K562 (cell line): ENCODE measurements around the gene MYG1. TPM values are rescaled to one million over a fixed set of nuclear protein-coding genes. Genes with fewer than 3 reads are reported as not detected.

ENCODE experiments used
- BACH1 ChIP-seq: fragments of 200-800 bp; sonication (Bioruptor generic); IDR thresholded peaks from 2 replicates; pipeline ENCODE4 v1.6.1; 2016; ENCODE audit warnings: missing genetic modification characterization, missing compliant biosample characterization
- CBFA2T2 ChIP-seq: fragments of 450-650 bp; conservative IDR thresholded peaks from 2 replicates; pipeline ENCODE4 v1.6.1; 2017; ENCODE audit warnings: mild to moderate bottlenecking
- CBFB ChIP-seq: sonication (generic); formaldehyde crosslinking; IDR thresholded peaks from 2 replicates; pipeline ENCODE4 v1.4.0; 2020; ENCODE audit warnings: mild to moderate bottlenecking, missing genetic modification reagents
- CHD4 ChIP-seq: fragments of 200-600 bp; sonication (generic); IDR thresholded peaks from 3 replicates; pipeline ENCODE4 v1.6.1; 2012; ENCODE audit warnings: low read depth, mild to moderate bottlenecking, mixed read lengths, low read length, inconsistent platforms; ENCODE audit not compliant: insufficient read depth, insufficient replicate concordance, poor library complexity, severe bottlenecking
- DACH1 ChIP-seq: fragments of 450-650 bp; IDR thresholded peaks from 2 replicates; pipeline ENCODE4 v1.6.1; 2018; ENCODE audit not compliant: partially characterized antibody
- DPF2 ChIP-seq: fragments of 450-650 bp; IDR thresholded peaks from 2 replicates; pipeline ENCODE4 v1.6.1; 2016
- E2F5 ChIP-seq: sonication (generic); formaldehyde crosslinking; IDR thresholded peaks from 2 replicates; pipeline ENCODE4 v1.8.0; 2022; ENCODE audit warnings: mild to moderate bottlenecking, missing genetic modification reagents
- ETV5 ChIP-seq: sonication (generic); formaldehyde crosslinking; IDR thresholded peaks from 2 replicates; pipeline ENCODE4 v1.4.0; 2020; ENCODE audit warnings: low read depth, mild to moderate bottlenecking, missing genetic modification reagents
- EWSR1 ChIP-seq: fragments of 450-650 bp; IDR thresholded peaks from 2 replicates; pipeline ENCODE4 v1.6.1; 2018; ENCODE audit warnings: borderline replicate concordance, mild to moderate bottlenecking, low read depth, moderate library complexity; ENCODE audit not compliant: partially characterized antibody
- FIP1L1 ChIP-seq: fragments of 200-400 bp; formaldehyde crosslinking; IDR thresholded peaks from 2 replicates; pipeline ENCODE4 v1.6.1; 2018; ENCODE audit warnings: mild to moderate bottlenecking, low read depth, low read length; ENCODE audit not compliant: poor library complexity, severe bottlenecking
- GABPA ChIP-seq: fragments of 200-800 bp; sonication (Bioruptor generic); conservative IDR thresholded peaks from 2 replicates; pipeline ENCODE4 v1.6.1; 2016; ENCODE audit warnings: low read depth, missing genetic modification characterization, missing compliant biosample characterization
- HNRNPL ChIP-seq: fragments of 200-400 bp; formaldehyde crosslinking; IDR thresholded peaks from 2 replicates; pipeline ENCODE4 v1.6.1; 2017; ENCODE audit warnings: low read depth, mild to moderate bottlenecking, low read length
- MBD2 ChIP-seq: sonication (generic); IDR thresholded peaks from 2 replicates; pipeline ENCODE4 v1.6.1; 2016; ENCODE audit warnings: low read depth, borderline replicate concordance
- NCOR1 ChIP-seq: fragments of 450-650 bp; IDR thresholded peaks from 2 replicates; pipeline ENCODE4 v1.6.1; 2016; ENCODE audit warnings: mild to moderate bottlenecking, moderate library complexity
- NR3C1 ChIP-seq: sonication (generic); formaldehyde crosslinking; IDR thresholded peaks from 2 replicates; pipeline ENCODE4 v1.8.1; 2022; ENCODE audit warnings: missing genetic modification reagents
- RBM22 ChIP-seq: fragments of 200-400 bp; formaldehyde crosslinking; IDR thresholded peaks from 2 replicates; pipeline ENCODE4 v1.6.1; 2018; ENCODE audit warnings: low read length, low read depth; ENCODE audit not compliant: poor library complexity, severe bottlenecking
- ZBTB17 ChIP-seq: fragments of 450-650 bp; formaldehyde crosslinking; IDR thresholded peaks from 2 replicates; pipeline ENCODE4 v1.4.0; 2020; ENCODE audit warnings: mild to moderate bottlenecking
- ZNF408 ChIP-seq: fragments of 250-450 bp; sonication (Bioruptor Pico); IDR thresholded peaks from 2 replicates; pipeline ENCODE4 v1.4.0; 2020; ENCODE audit warnings: low read depth, mild to moderate bottlenecking, moderate library complexity
- ZNF766 ChIP-seq: fragments of 200-800 bp; sonication (Bioruptor generic); conservative IDR thresholded peaks from 2 replicates; pipeline ENCODE4 v1.6.1; 2016; ENCODE audit warnings: missing genetic modification characterization, missing compliant biosample characterization
- ZNF785 ChIP-seq: fragments of 250-450 bp; sonication (Bioruptor Pico); IDR thresholded peaks from 2 replicates; pipeline ENCODE4 v1.4.0; 2020; ENCODE audit warnings: mild to moderate bottlenecking
- polyA plus RNA-seq, 8 experiments: library from polyadenylated mRNA; depleted of rRNA in 4 of 8; stranded (reverse) in 5 of 8; unstranded in 3 of 8; fragments of >200 nt; fragmentation: Nextera tagmentation in 2 of 8; fragmentation: Illumina TruSeq in 1 of 8; extraction: Ambion mirVana in 2 of 8; extraction: Trizol in 1 of 8; gene quantifications; 2 replicates each; pipeline versions ENCODE4 v1.2.1 to v1.2.3, GENCODE V29; 2011 to 2014; ENCODE audit warnings: inconsistent platforms in 1 of 8, missing spikeins in 1 of 8
- total RNA-seq, 7 experiments: library from RNA; depleted of rRNA in 6 of 7; stranded (reverse); fragments of >200 nt in 6 of 7; fragmentation: Illumina TruSeq in 2 of 7; extraction: Trizol in 2 of 7; gene quantifications; 2 replicates each; pipeline versions ENCODE4 v1.2.1 to v1.2.3, GENCODE V29; 2011 to 2021; ENCODE audit warnings: low replicate concordance in 1 of 7
- TF ChIP-seq, protein P1 (sequence below), 2 experiments: fragments of 450-650 bp; IDR thresholded peaks; 2 replicates each; pipeline ENCODE4 v1.6.1; 2018; ENCODE audit warnings: mild to moderate bottlenecking in 2 of 2, low read depth in 1 of 2; ENCODE audit not compliant: partially characterized antibody in 2 of 2
- TF ChIP-seq, protein P2 (sequence below), 2 experiments: IDR thresholded peaks; 2 replicates each; pipeline ENCODE4 v1.6.1; 2011; ENCODE audit warnings: borderline replicate concordance in 1 of 2, control low read depth in 1 of 2, low read depth in 1 of 2, low read length in 1 of 2, mild to moderate bottlenecking in 1 of 2, mixed read lengths in 1 of 2, moderate library complexity in 1 of 2; ENCODE audit not compliant: insufficient read depth in 1 of 2, insufficient read length in 1 of 2, poor library complexity in 1 of 2, severe bottlenecking in 1 of 2; ENCODE audit errors: extremely low read depth in 1 of 2

Gene MYG1
- total and polyA plus RNA-seq, 9 of the 15 experiments (the other 6 are each of a cell fraction or from before 2014, with no cell fraction given), result 0.45 to 5.6 (median 2.1) TPM

GRCh38 chr12:53267999-53268629 lies 31.4 kb upstream of the MYG1 start, which contains the start of gene ESPL1 (continued):
- TF ChIP-seq E2F5 (CRISPR knock-in tag), result no peak
- TF ChIP-seq, protein P1, sequence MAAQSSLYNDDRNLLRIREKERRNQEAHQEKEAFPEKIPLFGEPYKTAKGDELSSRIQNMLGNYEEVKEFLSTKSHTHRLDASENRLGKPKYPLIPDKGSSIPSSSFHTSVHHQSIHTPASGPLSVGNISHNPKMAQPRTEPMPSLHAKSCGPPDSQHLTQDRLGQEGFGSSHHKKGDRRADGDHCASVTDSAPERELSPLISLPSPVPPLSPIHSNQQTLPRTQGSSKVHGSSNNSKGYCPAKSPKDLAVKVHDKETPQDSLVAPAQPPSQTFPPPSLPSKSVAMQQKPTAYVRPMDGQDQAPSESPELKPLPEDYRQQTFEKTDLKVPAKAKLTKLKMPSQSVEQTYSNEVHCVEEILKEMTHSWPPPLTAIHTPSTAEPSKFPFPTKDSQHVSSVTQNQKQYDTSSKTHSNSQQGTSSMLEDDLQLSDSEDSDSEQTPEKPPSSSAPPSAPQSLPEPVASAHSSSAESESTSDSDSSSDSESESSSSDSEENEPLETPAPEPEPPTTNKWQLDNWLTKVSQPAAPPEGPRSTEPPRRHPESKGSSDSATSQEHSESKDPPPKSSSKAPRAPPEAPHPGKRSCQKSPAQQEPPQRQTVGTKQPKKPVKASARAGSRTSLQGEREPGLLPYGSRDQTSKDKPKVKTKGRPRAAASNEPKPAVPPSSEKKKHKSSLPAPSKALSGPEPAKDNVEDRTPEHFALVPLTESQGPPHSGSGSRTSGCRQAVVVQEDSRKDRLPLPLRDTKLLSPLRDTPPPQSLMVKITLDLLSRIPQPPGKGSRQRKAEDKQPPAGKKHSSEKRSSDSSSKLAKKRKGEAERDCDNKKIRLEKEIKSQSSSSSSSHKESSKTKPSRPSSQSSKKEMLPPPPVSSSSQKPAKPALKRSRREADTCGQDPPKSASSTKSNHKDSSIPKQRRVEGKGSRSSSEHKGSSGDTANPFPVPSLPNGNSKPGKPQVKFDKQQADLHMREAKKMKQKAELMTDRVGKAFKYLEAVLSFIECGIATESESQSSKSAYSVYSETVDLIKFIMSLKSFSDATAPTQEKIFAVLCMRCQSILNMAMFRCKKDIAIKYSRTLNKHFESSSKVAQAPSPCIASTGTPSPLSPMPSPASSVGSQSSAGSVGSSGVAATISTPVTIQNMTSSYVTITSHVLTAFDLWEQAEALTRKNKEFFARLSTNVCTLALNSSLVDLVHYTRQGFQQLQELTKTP (IDR thresholded peaks at IDR 0.05; ENCODE audit: low read depth in 1 of 2, partially characterized antibody in 2 of 2), result peak in 1 of 2 experiments; percentile 89
- no peak for TF ChIP-seq EWSR1
- TF ChIP-seq ZNF785, result no peak
- no peak for TF ChIP-seq NR3C1
- no peak for TF ChIP-seq RBM22
- 0 out of 2 replicates have a peak, but pooled peaks have one; percentile 45 for TF ChIP-seq ZBTB17 (CRISPR knock-in tag)
- peak; percentile 61 for TF ChIP-seq GABPA (tag)
- peak; percentile 17 for TF ChIP-seq CHD4
- peak; percentile 64; the same call in 1 of the 2 replicates for TF ChIP-seq MBD2
- TF ChIP-seq ZNF766, result peak; percentile 84; the same call in 1 of the 2 replicates
- TF ChIP-seq ZNF408 (CRISPR knock-in tag), result no peak
- TF ChIP-seq DPF2, result peak; percentile 66; the same call in 1 of the 2 replicates
- TF ChIP-seq, protein P2, sequence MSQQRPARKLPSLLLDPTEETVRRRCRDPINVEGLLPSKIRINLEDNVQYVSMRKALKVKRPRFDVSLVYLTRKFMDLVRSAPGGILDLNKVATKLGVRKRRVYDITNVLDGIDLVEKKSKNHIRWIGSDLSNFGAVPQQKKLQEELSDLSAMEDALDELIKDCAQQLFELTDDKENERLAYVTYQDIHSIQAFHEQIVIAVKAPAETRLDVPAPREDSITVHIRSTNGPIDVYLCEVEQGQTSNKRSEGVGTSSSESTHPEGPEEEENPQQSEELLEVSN (IDR thresholded peaks at IDR 0.05; ENCODE audit: borderline replicate concordance in 1 of 2, extremely low read depth in 1 of 2, insufficient read depth in 1 of 2, insufficient read length in 1 of 2, low read depth in 1 of 2, low read length in 1 of 2, poor library complexity in 1 of 2, severe bottlenecking in 1 of 2), result peak; percentile 13 to 38
- peak; percentile 47 for TF ChIP-seq CBFA2T2
- peak; percentile 53 for TF ChIP-seq NCOR1
- no peak for TF ChIP-seq BACH1 (tag)
- TF ChIP-seq FIP1L1, result no peak
- TF ChIP-seq CBFB, result 0 out of 2 replicates have a peak, but pooled peaks have one; percentile 14
- no peak for TF ChIP-seq ETV5
- TF ChIP-seq HNRNPL, result no peak
- no peak for TF ChIP-seq DACH1
